ENCODE measurements around the gene NEAT1. TPM values are rescaled to one million over a fixed set of nuclear protein-coding genes. Genes with fewer than 3 reads are reported as not detected.

Gene NEAT1
- total RNA-seq, 1 experiment from 2014 or later, result 564 TPM

GRCh38 chr11:65390099-65390941 lies 32.3 kb upstream of the NEAT1 start (continued):
- no peak for TF ChIP-seq ZBTB33 (IDR thresholded peaks at IDR 0.05; ENCODE audit: extremely low read depth, insufficient replicate concordance, low read length)
- no peak for TF ChIP-seq ZFX (IDR thresholded peaks at IDR 0.05)
- no peak for TF ChIP-seq POLR2AphosphoS5 (IDR thresholded peaks at IDR 0.05; ENCODE audit: low read depth, low read length)
- no peak for TF ChIP-seq ZNF274 (IDR thresholded peaks at IDR 0.05; ENCODE audit: low read depth, low read length)
- TF ChIP-seq REST (IDR thresholded peaks at IDR 0.05; ENCODE audit: low read depth), result no peak
- no peak for TF ChIP-seq EZH2phosphoT487 (IDR thresholded peaks at IDR 0.05; ENCODE audit: borderline replicate concordance)
- TF ChIP-seq CEBPB (IDR thresholded peaks at IDR 0.05; ENCODE audit: low read depth), result no peak
